NCI-H1417 (cell line): Measurements from ENCODE around the gene ZNF665.
A peak's percentile ranks its signal among the peaks of the same experiment; 100 is the strongest.
"Not testable (repeated sequence)": the region's sequence is repeated elsewhere in the genome, so short reads cannot be mapped to it uniquely, and the experiment has no call there.

Experiments used
- DNase-seq, 3 experiments: peaks; one replicate each; lab custom pipeline; 2025; lab: John Stamatoyannopoulos, UW

The ZNF665 gene

GRCh38 chr19:53192771-53193534 lies at the start of gene ZNF665:
ZNF665 (minus strand) TSS chr19:53193358; CDS start chr19:53182898, 10,460 bp downstream.
- DNase-seq: peak; percentile 84 to 94 (median 92)

GRCh38 chr19:53237114-53237777 lies 44.1 kb upstream of the ZNF665 start:
- DNase-seq: no peak

- no peak for DNase-seq
Measured at GRCh38 chr19:53224606-53225005, 31.4 kb upstream of the ZNF665 start.

GRCh38 chr19:53222716-53223115 lies 29.6 kb upstream of the ZNF665 start:
- not testable (repeated sequence) for DNase-seq

- DNase-seq: no peak
Measured at GRCh38 chr19:53212703-53213320, 19.7 kb upstream of the ZNF665 start.

- DNase-seq: not testable (repeated sequence)
Measured at GRCh38 chr19:53211554-53211953, 18.4 kb upstream of the ZNF665 start.

- DNase-seq: peak; percentile 88 to 98 (median 94)
Measured at GRCh38 chr19:53196777-53197396, 3.7 kb upstream of the ZNF665 start.

- peak; percentile 71 to 89 (median 85) for DNase-seq
Measured at GRCh38 chr19:53195265-53195903, 2.2 kb upstream of the ZNF665 start.

GRCh38 chr19:53193535-53194222 lies 521 bp upstream of the ZNF665 start:
- no peak for DNase-seq

GRCh38 chr19:53190253-53190652 lies 2.9 kb downstream of the ZNF665 start:
- DNase-seq: no peak

- not testable (repeated sequence) for DNase-seq
Measured at GRCh38 chr19:53189691-53190198, 3.4 kb downstream of the ZNF665 start.

GRCh38 chr19:53185155-53185882 lies 7.8 kb downstream of the ZNF665 start:
- not testable (repeated sequence) for DNase-seq

GRCh38 chr19:53183146-53183764 lies 9.9 kb downstream of the ZNF665 start:
- DNase-seq: no peak

- no peak for DNase-seq
Measured at GRCh38 chr19:53182202-53182601, 11.0 kb downstream of the ZNF665 start.

GRCh38 chr19:53177986-53178385 lies 15.2 kb downstream of the ZNF665 start:
- no peak for DNase-seq

GRCh38 chr19:53172889-53173288 lies 20.3 kb downstream of the ZNF665 start:
- peak in 1 of 3 experiments; percentile 6 for DNase-seq

- no peak for DNase-seq
Measured at GRCh38 chr19:53165691-53166091, 27.5 kb downstream of the ZNF665 start.

GRCh38 chr19:53161123-53161522 lies 32.0 kb downstream of the ZNF665 start:
- no peak for DNase-seq

GRCh38 chr19:53160350-53160749 lies 32.8 kb downstream of the ZNF665 start:
- DNase-seq: no peak

- DNase-seq: peak; percentile 35 to 67 (median 55)
Measured at GRCh38 chr19:53158119-53158656, 35.0 kb downstream of the ZNF665 start.
